Retinal pigment epithelial cell (primary cell): ENCODE data around the gene TEX29.

Experiments
- DNase-seq: peaks from one replicate; pipeline ENCODE4 v3.0.0-alpha.2; 2010; ENCODE audit warnings: low read depth
- H3K4me3 ChIP-seq: 2 replicates; pipeline ENCODE4 v1.5.1; 2011; ENCODE audit warnings: mild to moderate bottlenecking, low read length, control low read depth, moderate library complexity
- CTCF ChIP-seq: conservative IDR thresholded peaks from 2 replicates; pipeline ENCODE4 v1.5.1; 2011; ENCODE audit warnings: low read depth, low read length, control low read depth, inconsistent platforms

Gene TEX29

GRCh38 chr13:111329641-111330040 lies 9.2 kb downstream of the TEX29 start:
- no peak for TF ChIP-seq CTCF
- DNase-seq = no peak
- H3K4me3 ChIP-seq = no peak overlapping the region

GRCh38 chr13:111330066-111330610 lies 9.7 kb downstream of the TEX29 start:
- TF ChIP-seq CTCF = no peak
- DNase-seq = no peak
- H3K4me3 ChIP-seq = no peak overlapping the region

GRCh38 chr13:111335298-111335697 lies 14.9 kb downstream of the TEX29 start:
- no peak for DNase-seq
- H3K4me3 ChIP-seq = no peak overlapping the region
- no peak for TF ChIP-seq CTCF

- TF ChIP-seq CTCF = no peak
- no peak for DNase-seq
- H3K4me3 ChIP-seq = no peak overlapping the region
Observed at GRCh38 chr13:111336666-111337065, 16.2 kb downstream of the TEX29 start.

- no peak for DNase-seq
- no peak overlapping the region for H3K4me3 ChIP-seq
- no peak for TF ChIP-seq CTCF
Observed at GRCh38 chr13:111337206-111337605, 16.8 kb downstream of the TEX29 start.

GRCh38 chr13:111337741-111338140 lies 17.3 kb downstream of the TEX29 start:
- H3K4me3 ChIP-seq = no peak overlapping the region

More at GRCh38 chr13:111337741-111338140, 17.3 kb downstream of the TEX29 start:
- DNase-seq = no peak
- TF ChIP-seq CTCF = no peak
